Activated B cell treated with CpG ODN at 0.5 μM for 24 hours (primary cell): ENCODE data around the gene CSF1R. TPM values are rescaled to one million over a fixed set of nuclear protein-coding genes. Genes with fewer than 3 reads are reported as not detected.

ENCODE experiments used
- ATAC-seq: fragments of 200-7000 bp; cut with Tn5 transposase; one replicate; pipeline ENCODE4 v1.10.0; 2021; ENCODE audit warnings: low read depth, mild to moderate bottlenecking, moderate library complexity
- CTCF ChIA-PET: fragments of 350-600 bp; sonication (Branson Sonifier 250); formaldehyde crosslinking; loops from one replicate; lab custom pipeline; 2021; ENCODE audit warnings: antibody characterized with exemption; lab: Charles Lee
- POLR2A ChIA-PET: fragments of 350-600 bp; sonication (Branson Sonifier 250); formaldehyde crosslinking; loops from one replicate; lab custom pipeline; 2021; ENCODE audit warnings: antibody characterized with exemption; lab: Charles Lee
- DNase-seq: peaks from one replicate; pipeline ENCODE4 v3.0.0; 2022
- H3K27ac Mint-ChIP-seq: one replicate; pipeline ENCODE4 v1.8.0; 2020; ENCODE audit warnings: mixed read lengths
- H3K27me3 Mint-ChIP-seq: one replicate; pipeline ENCODE4 v1.8.0; 2021; ENCODE audit warnings: mixed read lengths
- H3K36me3 Mint-ChIP-seq: one replicate; pipeline ENCODE4 v1.8.0; 2021; ENCODE audit warnings: low read depth, mixed read lengths
- H3K4me1 Mint-ChIP-seq: one replicate; pipeline ENCODE4 v1.8.0; 2021; ENCODE audit warnings: mixed read lengths
- H3K4me3 Mint-ChIP-seq: one replicate; pipeline ENCODE4 v1.8.0; 2020; ENCODE audit warnings: mild to moderate bottlenecking, mixed read lengths
- H3K9me3 Mint-ChIP-seq: one replicate; pipeline ENCODE4 v1.8.0; 2020; ENCODE audit warnings: mixed read lengths
- CTCF ChIP-seq: fragments of 200-600 bp; IDR thresholded peaks from one replicate; pipeline ENCODE4 v1.8.0; 2022; ENCODE audit warnings: antibody characterized with exemption, mild to moderate bottlenecking
- intact Hi-C: fragments of 100-400 bp; cut with micrococcal nuclease; formaldehyde crosslinking; loops from one replicate; pipeline ENCODE4 v1.15.1; 2024
- total RNA-seq: library from RNA; stranded (reverse); gene quantifications from 2 replicates; pipeline ENCODE4 v1.2.3, GENCODE V29; 2022

Gene CSF1R
- total RNA-seq, 1 donor from 2014 or later, result 0.44 TPM

GRCh38 chr5:150065886-150066285, 20.5 kb downstream of the CSF1R start:
- intact Hi-C loops, result no loop called here
- DNase-seq (no peak), ATAC-seq (no peak)
- Mint-ChIP-seq H3K27ac (no peak overlapping the region), H3K27me3 (peaks cover 4% of the 10 kb centered on the region), H3K4me3 (no peak overlapping the region), H3K36me3 (no peaks in the 10 kb centered on the region), H3K9me3 (no peaks in the 10 kb centered on the region), H3K4me1 (peaks cover 17% of the 10 kb centered on the region)
- TF ChIP-seq CTCF, result no peak
- POLR2A ChIA-PET, result interaction anchor here (1.0 to 1.2 kb wide), 2 partner anchors 15 to 65 kb away, joined by 3 to 4 read pairs; partner anchors contain the start of genes HMGXB3 and TIGD6
- CTCF ChIA-PET, result no interaction called here

GRCh38 chr5:150065346-150065745, 21.0 kb downstream of the CSF1R start:
- no peak for TF ChIP-seq CTCF
- ATAC-seq (no peak), DNase-seq (no peak)
- CTCF ChIA-PET, result no interaction called here
- POLR2A ChIA-PET, result interaction anchor here (1.0 kb wide), 1 partner anchor 16 kb away, joined by 3 read pairs; no protein-coding TSS in a partner anchor
- no peaks in the 10 kb centered on the region for H3K9me3 Mint-ChIP-seq
- intact Hi-C loops, result no loop called here
- H3K27me3 Mint-ChIP-seq, result peaks cover 4% of the 10 kb centered on the region
- no peak overlapping the region for H3K27ac Mint-ChIP-seq
- H3K4me1 Mint-ChIP-seq, result peaks cover 17% of the 10 kb centered on the region
- H3K4me3 Mint-ChIP-seq, result no peak overlapping the region
- no peaks in the 10 kb centered on the region for H3K36me3 Mint-ChIP-seq

DNA sequence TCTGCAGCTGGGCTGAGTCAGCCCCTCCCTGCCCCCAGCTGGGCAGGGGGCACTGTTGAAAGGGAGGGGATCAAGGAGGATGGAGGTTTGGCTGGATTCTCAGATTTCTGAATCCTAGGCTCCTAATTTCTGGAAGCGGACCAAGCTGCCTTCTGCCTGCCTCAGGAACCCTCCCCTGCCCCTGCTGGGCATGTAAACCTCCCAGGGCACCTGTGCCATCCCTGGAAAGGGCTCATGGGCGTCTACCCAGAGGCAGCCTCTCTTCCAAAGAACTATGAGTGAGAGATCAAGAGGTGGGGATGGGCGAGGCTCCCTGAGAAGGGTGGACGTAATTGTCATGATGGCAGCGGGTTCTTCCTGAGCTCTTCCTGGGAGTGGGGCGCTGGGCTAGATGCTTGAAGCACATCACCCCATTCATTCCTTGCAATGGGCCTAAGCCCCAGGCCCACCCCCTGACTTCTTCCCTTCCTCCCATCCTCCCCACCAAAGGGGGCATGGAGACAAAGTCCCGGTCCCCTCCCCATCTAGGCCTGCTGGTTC, 21.6 kb downstream of the CSF1R start:
- intact Hi-C loops, result no loop called here
- ATAC-seq (no peak), DNase-seq (no peak)
- no peak overlapping the region for H3K27ac Mint-ChIP-seq
- peaks cover 17% of the 10 kb centered on the region for H3K4me1 Mint-ChIP-seq
- no peak overlapping the region for H3K4me3 Mint-ChIP-seq
- H3K27me3 Mint-ChIP-seq, result peaks cover 4% of the 10 kb centered on the region
- no peaks in the 10 kb centered on the region for H3K36me3 Mint-ChIP-seq
- CTCF ChIA-PET, result no interaction called here
- H3K9me3 Mint-ChIP-seq, result no peaks in the 10 kb centered on the region
- TF ChIP-seq CTCF, result no peak
- POLR2A ChIA-PET, result no interaction called here

DNA sequence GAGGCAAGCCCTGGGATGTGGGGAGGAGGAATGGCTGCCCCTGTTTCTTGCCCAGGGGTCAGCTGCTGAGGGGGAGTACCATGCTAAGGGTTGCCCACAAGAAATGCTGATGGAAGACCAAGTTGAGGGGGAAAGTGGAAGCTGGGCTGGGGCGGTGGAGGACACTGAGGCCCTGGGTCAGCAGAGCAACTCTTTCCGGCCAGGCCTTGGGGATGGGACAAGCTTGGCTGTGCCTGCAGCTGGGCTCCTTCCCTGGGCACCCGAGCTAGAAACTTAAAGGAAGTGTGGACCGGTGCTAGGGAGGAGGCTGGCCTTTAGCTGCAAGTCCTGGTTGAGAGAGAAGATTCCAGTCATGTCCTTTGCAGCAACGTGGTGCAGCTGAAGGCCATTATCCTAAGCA, 22.7 kb downstream of the CSF1R start:
- TF ChIP-seq CTCF, result no peak
- ChIA-PET CTCF (no interaction called here), POLR2A (no interaction called here)
- Mint-ChIP-seq H3K4me3 (no peak overlapping the region), H3K36me3 (no peaks in the 10 kb centered on the region), H3K9me3 (no peaks in the 10 kb centered on the region), H3K4me1 (peaks cover 18% of the 10 kb centered on the region), H3K27ac (no peak overlapping the region), H3K27me3 (peaks cover 4% of the 10 kb centered on the region)
- intact Hi-C loops, result no loop called here
- no peak for DNase-seq
- ATAC-seq, result no peak

DNA sequence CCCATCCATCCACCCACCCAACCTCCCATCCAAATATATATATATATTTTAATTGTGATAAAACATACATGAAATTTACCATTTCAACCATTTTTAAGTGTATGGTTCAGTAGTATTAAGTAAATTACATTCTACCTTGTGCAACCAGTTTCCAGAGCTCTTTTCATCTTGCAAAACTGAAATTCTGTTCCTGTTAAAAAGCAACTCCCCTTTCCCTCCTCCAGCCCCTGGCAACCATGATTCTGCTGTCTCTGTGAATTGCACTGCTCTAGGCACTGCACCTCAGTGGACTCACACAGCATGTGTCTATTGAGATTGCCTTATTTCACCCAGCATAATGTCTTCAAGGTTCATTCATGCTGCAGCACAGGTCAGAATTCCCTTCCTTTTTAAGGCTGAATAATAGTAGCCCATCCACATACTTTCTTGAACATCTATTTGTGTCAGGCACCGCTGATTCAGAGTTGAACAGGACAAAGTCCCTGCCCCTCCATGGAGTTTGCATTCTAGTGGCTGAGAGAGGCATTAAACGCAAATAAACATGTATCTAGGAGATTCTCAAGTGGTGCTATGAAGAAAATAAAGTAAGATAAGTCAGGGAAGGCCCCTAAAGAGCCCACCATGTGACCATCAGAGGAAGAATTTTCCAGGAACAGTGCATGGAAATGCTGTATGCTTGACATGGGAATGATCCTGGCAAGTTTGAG, 24.0 kb downstream of the CSF1R start:
- no peak overlapping the region for H3K4me3 Mint-ChIP-seq

More for the DNA sequence above, 24.0 kb downstream of the CSF1R start:
- no peak for TF ChIP-seq CTCF
- Mint-ChIP-seq H3K27ac (no peak overlapping the region), H3K27me3 (peaks cover 4% of the 10 kb centered on the region), H3K4me1 (peaks cover 18% of the 10 kb centered on the region), H3K36me3 (no peaks in the 10 kb centered on the region), H3K9me3 (no peaks in the 10 kb centered on the region)
- DNase-seq (no peak), ATAC-seq (no peak)
- ChIA-PET CTCF (interaction anchor here (0.6 kb wide), 1 partner anchor 37 kb away, joined by 3 read pairs; no protein-coding TSS in a partner anchor), POLR2A (no interaction called here)
- intact Hi-C loops, result no loop called here
